Hematopoietic multipotent progenitor cell treated with erythropoietin and hydrocortisone succinate and interleukin-3 and kit ligand, for 8 days (in vitro differentiated cells): ENCODE data around the gene NTMT1.
"Not testable (repeated sequence)": the region's sequence is repeated elsewhere in the genome, so short reads cannot be mapped to it uniquely, and the experiment has no call there.

ENCODE experiments used
- DNase-seq: peaks from one replicate; pipeline ENCODE4 v3.0.0-alpha.2; 2015

Gene NTMT1, protein sequence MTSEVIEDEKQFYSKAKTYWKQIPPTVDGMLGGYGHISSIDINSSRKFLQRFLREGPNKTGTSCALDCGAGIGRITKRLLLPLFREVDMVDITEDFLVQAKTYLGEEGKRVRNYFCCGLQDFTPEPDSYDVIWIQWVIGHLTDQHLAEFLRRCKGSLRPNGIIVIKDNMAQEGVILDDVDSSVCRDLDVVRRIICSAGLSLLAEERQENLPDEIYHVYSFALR

DNA sequence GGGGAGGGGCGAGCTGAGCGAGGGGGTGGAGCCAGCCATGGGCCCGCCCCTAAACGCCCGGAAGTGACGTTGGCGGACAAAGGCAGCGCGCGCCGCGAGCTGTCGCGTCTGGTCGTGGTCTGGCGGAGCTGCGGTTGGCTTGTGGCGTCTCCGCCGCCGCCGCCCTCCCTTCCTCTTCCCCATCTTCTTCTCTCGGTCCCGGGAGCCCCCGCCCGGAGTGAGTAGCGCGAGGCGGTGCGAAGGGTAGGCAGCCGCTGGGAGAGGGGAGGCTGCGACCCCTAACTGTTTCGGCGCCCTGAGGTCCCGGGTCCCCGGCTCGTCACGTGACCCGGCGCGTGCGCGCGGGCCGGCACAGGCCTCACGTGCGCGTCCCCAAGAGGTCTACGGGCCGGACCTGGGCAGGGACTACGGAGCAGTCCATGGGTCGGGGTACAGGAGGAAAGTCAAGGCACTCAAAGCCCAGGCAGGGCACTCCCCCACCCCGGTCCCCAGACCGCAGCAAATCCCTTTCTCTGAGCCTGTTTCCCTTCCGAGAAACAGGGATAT lies at the start of gene NTMT1:
NTMT1 (plus strand) TSS at position 85 of the 546 bp plus-strand sequence. CDS start 6,541 bp downstream, outside the sequence.
- DNase-seq = peak; percentile 84

DNA sequence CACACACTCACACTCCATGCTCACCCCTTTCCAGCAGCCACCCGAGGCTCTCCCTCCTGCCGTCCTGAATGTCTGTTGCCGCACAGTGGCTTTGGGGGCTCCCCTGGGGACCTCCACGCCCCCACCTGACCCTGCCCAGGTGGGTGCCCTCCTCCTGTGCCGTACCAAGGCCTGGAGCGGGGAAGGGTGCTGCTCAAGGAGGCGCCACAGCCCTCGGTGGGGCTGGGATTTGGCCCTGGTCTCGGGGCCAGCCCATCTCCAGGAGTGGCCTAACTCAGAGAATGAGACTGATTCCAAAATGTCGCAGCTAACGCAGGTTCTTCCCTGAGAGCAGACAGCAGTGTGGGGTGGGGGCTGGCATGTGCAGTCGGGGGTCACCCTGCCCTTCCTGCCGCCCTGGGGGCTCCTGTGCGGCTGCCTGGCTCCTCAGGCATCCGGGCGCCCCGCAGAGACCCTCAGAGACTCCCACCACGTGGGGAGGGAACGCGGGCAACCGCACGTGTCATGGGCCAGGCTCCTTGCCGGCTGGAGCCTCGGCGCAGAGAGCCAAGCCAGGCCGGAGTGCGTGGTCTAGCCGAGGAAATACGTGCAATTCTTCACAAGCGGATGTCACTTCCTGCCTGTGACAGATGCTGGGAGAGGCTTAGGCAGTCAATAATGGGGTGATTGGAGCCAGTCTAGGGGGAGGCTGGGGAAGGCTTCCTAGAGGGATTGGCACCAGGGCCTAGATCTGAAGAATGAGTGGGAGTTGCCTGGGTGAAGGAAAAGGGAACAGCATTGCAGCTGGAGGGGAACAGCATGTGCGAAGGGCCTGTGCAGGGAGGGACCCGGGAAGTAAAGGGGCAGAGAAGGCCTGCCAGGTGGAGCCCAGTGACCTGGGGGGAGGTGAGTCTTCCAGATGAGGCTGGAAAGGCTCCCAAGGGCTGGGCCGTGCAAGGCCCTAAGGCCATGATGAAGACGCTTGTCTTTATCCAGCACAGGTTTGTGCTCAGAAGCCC lies 49.1 kb upstream of the NTMT1 start:
- no peak for DNase-seq

- no peak for DNase-seq
Measured at GRCh38 chr9:129579294-129579693, 46.7 kb upstream of the NTMT1 start.

DNA sequence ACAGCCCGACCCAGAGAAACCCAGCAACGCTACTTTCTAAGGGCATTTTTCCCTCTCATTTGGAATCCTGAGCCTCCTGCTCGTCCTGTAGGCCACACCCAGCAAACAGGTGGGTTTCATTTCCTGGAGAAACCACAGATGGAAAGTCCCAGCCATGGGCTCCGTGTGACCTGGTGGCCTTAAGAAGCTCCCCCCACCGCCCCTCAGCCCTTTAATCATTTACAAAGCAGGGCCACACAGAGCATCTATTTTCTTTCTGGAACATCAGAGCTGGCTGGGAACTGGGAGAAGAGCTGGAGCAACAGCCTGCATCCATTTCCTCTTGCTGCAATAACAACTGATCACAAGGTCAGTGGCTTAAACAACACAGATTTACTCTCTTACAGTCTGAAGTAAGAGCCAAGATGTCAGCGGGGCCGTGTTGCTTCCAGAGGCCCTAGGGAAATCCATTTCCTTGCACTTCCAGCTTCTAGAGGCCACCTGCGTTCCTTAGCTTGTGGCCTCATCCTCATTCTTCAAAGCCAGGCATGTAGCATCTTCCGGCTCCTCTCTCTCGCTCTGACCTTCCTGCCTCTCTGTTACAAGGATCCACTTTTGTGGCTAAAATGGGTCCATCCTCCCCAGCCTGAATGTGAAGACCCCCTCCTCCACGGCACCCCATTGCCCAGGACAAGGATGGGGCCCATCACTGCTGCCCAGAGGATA lies 45.6 kb upstream of the NTMT1 start:
- no peak for DNase-seq

DNA sequence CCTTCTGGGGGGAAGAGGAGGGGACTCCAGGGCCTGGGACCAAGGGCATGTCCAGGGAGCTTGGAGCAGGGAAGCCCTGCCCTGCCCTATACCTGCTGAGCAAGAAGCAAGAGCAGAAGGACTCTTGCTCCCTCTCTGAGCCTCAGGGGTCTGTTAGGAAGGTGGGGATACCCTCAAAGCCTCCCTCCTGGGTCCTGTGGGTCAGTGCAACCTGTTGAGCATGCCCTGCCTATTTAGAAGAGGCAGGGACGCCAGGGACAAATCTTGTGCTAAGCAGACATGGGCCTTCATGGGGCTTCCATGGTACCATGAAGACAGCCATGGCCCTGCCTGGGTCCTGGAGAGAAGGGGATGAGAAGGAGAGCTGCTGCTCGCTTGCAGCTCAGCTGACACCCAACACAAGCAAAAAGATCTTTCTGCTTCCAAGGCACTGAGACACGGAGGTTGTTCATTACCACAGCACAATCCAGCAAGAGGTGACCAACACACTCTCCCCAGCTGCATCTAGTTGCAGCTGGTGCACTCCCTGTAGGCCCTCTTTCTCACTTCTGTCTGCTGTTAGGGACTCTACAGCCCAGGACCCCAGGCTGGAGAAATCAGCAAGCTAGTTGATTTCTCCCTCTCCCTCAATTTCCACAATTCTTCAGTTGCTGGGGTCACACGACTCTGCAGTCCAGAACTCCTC lies 44.3 kb upstream of the NTMT1 start:
- no peak for DNase-seq

- no peak for DNase-seq
Measured at GRCh38 chr9:129582855-129583254, 43.1 kb upstream of the NTMT1 start.

DNA sequence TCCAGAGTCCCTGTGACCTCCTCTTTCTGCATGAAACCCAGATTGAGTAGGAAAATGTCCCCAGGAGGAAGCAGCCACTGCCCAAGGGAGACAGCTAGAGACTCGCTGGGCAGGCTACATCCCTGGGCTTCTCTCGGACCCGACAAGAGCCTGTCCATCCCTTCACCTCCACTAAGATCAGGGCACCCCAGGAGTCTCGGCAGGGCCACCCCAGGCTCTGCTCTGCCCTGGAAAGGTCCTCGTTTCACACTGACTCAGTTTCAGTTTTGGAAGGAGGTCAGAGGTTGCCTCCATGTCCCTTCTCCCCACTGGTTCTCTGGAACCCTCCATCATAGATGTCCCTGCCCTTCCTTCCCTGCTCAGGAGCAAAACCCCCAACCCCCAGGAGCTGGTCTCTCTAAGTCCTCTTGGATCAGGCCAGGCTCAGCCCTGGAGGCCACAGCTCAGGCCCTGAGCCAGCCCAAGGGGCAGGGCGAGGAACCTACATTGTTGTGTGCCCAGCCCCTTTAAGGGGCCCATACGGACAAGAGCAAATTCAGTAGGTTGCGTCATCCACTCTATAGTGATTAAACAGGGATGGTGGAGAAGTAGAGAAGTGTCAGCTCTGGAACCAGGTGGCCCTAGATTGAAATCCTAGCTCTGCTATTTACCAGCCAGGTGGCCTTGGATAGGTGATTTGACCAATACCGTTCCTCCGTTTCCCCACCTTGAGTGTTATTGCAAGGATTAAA lies 42.5 kb upstream of the NTMT1 start:
- no peak for DNase-seq

DNA sequence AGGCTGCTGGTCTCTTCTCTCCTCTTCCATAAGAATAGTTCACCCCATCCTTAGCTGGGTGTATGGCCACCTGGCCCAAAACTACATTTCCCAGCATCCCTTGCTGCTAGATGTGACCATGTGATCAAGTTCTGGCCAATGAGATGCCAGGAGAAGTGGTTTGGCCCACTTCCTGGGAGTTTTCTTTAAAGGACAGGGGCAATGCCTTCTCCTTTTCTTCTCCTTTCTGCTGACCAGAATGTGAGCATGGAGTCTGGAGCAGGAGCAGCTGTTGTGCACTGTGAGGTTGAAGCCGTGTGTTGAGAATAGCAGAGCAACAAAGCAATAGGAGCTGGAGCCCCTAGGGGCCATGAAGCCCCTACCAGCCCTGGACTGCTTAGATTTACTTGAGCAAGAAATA lies 41.8 kb upstream of the NTMT1 start:
- peak; percentile 86 for DNase-seq

DNA sequence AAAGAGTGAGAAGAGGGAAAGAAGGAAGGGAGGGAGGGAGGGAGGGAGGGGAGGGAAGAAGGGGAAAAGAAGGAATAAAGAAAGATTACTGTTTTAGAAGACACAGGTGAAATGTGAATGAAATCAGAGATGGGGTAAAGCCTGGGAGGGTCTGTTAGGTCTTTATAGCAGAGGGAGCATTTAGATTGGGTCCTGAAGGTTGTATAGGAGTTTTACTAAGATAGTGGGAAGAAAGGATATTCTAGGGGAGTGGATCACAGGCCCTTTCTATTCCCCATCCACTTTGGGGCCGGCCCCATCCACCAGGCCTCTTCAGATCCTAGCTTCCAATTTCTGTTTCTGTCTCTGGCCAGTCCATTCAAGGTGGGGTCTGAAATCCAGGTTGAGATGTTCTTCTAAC lies 40.6 kb upstream of the NTMT1 start:
- no peak for DNase-seq

GRCh38 chr9:129586245-129586644 lies 39.7 kb upstream of the NTMT1 start:
- no peak for DNase-seq

GRCh38 chr9:129586685-129587084 lies 39.3 kb upstream of the NTMT1 start:
- DNase-seq = no peak

- no peak for DNase-seq
Measured at GRCh38 chr9:129587487-129588262, 38.3 kb upstream of the NTMT1 start.

DNA sequence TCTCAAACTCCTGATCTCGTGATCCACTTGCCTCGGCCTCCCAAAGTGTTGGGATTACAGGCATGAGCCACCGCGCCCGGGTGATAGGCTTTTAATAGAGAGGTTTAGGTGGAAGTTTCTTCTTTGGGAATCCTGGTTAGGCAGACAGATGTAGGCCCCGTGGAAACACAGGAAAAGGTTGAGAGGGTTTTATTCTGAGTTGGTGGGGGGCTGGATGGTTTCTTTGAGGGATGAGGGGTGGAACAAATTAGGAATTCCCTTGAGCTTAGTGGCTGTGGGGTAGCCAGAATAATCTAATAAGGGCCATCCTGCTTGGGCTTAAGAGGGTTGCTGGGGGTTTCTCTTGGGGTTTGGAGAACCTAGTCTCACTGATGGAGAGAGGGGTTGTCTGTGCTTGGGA lies 35.5 kb upstream of the NTMT1 start:
- no peak for DNase-seq

DNA sequence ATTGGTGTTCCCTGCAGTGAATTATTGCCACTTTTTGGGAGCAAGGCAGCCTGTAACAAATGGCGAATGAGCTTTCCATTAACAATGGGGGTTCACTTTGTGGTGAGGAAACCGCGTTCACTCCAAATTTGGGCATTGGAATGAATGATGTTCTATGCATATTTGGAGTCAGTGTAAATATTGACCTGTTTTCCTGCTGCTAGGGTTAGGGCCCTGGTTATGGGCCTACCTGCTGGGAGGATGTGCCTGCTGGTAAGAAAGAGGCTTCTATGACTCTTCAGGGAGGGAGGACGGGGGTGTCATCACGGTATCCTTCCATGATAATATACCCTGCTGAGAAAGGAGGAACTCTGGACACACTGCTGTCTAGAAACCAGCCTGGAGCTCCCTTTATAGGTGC lies 34.0 kb upstream of the NTMT1 start:
- no peak for DNase-seq

- not testable (repeated sequence) for DNase-seq
Measured at GRCh38 chr9:129592790-129593189, 33.2 kb upstream of the NTMT1 start.

GRCh38 chr9:129594632-129595031 lies 31.3 kb upstream of the NTMT1 start:
- DNase-seq = no peak

DNA sequence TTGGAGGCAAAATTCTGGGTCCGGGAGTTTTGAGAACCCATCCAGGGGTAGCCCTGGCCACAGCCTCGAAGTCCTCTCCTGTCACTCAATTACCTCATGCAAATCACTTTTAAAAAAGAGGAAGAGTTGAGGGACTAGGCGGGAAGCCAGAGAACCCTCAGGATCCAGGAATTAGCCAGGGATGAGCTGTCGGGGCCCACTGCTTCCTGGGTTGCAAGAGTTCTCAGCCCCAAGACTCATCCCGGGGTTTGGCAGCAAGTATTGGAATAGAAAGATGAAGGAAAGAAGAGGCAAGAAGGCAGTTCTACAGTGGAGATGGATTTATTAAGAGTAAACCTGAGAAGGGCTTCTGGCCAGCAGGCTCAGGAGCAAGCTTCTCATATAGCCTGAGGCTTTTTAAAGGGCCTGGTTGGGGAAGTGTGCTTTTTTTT lies 30.6 kb upstream of the NTMT1 start:
- no peak for DNase-seq

- peak; percentile 32 for DNase-seq
Measured at GRCh38 chr9:129595903-129596540, 29.9 kb upstream of the NTMT1 start.

- DNase-seq = no peak
Measured at GRCh38 chr9:129596541-129597331, 29.2 kb upstream of the NTMT1 start.
